ENCODE results near the gene TMEM72.

DNA sequence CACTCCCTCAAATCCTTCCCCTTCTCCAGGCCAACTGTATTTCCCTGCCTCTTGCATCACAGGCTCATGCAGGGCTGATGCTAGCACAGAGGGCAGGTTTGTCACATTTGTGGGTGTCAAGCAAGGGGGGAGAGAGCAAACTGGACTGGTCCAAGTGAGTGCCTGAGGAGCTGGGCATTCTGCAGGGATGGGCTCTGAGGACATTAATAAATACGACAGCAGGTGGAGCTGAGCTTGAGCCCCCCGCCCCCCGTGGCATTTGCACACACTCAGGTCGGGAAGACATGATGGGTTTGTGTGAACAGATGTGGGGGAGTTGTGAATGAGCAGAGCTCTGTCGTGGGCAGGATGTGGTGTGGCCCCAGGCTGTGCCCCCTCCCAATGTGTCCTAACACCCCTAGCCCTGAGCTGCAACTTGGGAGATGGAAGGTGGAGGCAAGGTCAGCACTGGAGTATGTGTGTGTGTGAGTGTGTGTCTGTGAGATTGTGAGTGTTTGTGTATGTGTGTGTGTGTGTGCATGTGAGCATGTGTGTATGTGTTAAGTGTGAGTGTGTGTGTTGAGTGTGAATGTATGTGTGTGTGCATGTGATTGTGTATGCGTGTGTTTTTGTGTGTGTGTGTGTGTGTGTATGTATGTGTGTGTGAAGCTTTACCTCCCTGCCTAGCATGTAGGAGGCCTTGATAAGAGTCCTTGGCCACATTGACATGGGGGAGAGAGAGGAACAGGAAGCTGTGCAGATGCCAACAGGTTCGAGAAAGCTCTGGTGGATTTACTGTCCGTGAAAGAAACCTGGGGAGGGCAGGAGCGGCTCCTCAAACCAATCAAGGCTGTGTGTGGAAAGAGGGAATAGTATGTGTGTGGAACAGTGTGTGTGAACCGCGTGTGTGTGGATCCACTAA, 57.6 kb downstream of the TMEM72 start:
- TF ChIP-seq, protein P1, sequence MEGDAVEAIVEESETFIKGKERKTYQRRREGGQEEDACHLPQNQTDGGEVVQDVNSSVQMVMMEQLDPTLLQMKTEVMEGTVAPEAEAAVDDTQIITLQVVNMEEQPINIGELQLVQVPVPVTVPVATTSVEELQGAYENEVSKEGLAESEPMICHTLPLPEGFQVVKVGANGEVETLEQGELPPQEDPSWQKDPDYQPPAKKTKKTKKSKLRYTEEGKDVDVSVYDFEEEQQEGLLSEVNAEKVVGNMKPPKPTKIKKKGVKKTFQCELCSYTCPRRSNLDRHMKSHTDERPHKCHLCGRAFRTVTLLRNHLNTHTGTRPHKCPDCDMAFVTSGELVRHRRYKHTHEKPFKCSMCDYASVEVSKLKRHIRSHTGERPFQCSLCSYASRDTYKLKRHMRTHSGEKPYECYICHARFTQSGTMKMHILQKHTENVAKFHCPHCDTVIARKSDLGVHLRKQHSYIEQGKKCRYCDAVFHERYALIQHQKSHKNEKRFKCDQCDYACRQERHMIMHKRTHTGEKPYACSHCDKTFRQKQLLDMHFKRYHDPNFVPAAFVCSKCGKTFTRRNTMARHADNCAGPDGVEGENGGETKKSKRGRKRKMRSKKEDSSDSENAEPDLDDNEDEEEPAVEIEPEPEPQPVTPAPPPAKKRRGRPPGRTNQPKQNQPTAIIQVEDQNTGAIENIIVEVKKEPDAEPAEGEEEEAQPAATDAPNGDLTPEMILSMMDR (IDR thresholded peaks at IDR 0.05), result no peak
- no peak for TF ChIP-seq POLR2AphosphoS5 (IDR thresholded peaks at IDR 0.05; ENCODE audit: insufficient read depth in 1 of 2, low read depth in 1 of 2)

Measured in vagina (tissue), 2 donors.